K562 (cell line): ENCODE results near the gene SCARF2.

Source experiments
- ARID2 ChIP-seq: fragments of 450-650 bp; IDR thresholded peaks from 2 replicates; pipeline ENCODE4 v1.6.1; 2017; ENCODE audit warnings: antibody characterized with exemption, mild to moderate bottlenecking
- CREM ChIP-seq: IDR thresholded peaks from 2 replicates; pipeline ENCODE4 v1.6.1; 2014; ENCODE audit warnings: antibody characterized with exemption, low read depth
- ESRRA ChIP-seq: fragments of 450-650 bp; IDR thresholded peaks from 2 replicates; pipeline ENCODE4 v1.6.1; 2014; ENCODE audit warnings: low read depth, mild to moderate bottlenecking, moderate library complexity, borderline replicate concordance
- FOXJ3 ChIP-seq: sonication (generic); formaldehyde crosslinking; IDR thresholded peaks from 2 replicates; pipeline ENCODE4 v1.4.0; 2020; ENCODE audit warnings: mild to moderate bottlenecking, missing genetic modification reagents
- GATA2 ChIP-seq: sonication (generic); formaldehyde crosslinking; IDR thresholded peaks from 2 replicates; pipeline ENCODE4 v1.4.0; 2020; ENCODE audit warnings: mild to moderate bottlenecking, missing genetic modification reagents
- POLR3G ChIP-seq: IDR thresholded peaks from 2 replicates; pipeline ENCODE4 v1.6.1; 2011; ENCODE audit not compliant: insufficient read length, insufficient replicate concordance; ENCODE audit errors: extremely low read depth
- PTBP1 ChIP-seq: fragments of 200-400 bp; formaldehyde crosslinking; IDR thresholded peaks from 2 replicates; pipeline ENCODE4 v1.6.1; 2017; ENCODE audit warnings: low read depth, low read length
- YY1 ChIP-seq, 3 experiments: IDR thresholded peaks; 2 replicates each; pipeline ENCODE4 v1.6.1; 2011; ENCODE audit warnings: low read length in 2 of 3, mild to moderate bottlenecking in 2 of 3, moderate library complexity in 2 of 3, borderline replicate concordance in 1 of 3, control low read depth in 1 of 3, low read depth in 1 of 3; ENCODE audit not compliant: insufficient read depth in 3 of 3, insufficient replicate concordance in 2 of 3, control insufficient read depth in 1 of 3, insufficient read length in 1 of 3; ENCODE audit errors: extremely low read depth in 1 of 3
- ZC3H4 ChIP-seq: sonication (generic); formaldehyde crosslinking; IDR thresholded peaks from 2 replicates; pipeline ENCODE4 v1.9.0; 2021; ENCODE audit warnings: missing genetic modification reagents, borderline replicate concordance
- ZFP30 ChIP-seq: fragments of 250-450 bp; sonication (Bioruptor Pico); IDR thresholded peaks from 2 replicates; pipeline ENCODE4 v1.8.0; 2022; ENCODE audit warnings: moderate library complexity, mild to moderate bottlenecking, inconsistent platforms, borderline replicate concordance
- ZKSCAN3 ChIP-seq: fragments of 250-450 bp; sonication (Bioruptor Pico); IDR thresholded peaks from 2 replicates; pipeline ENCODE4 v1.4.0; 2020
- TF ChIP-seq, protein P1 (sequence below): fragments of 450-650 bp; formaldehyde crosslinking; IDR thresholded peaks from 2 replicates; pipeline ENCODE4 v1.4.0; 2022; ENCODE audit warnings: missing genetic modification characterization
- TF ChIP-seq, protein P2 (sequence below), 2 experiments: IDR thresholded peaks; 2 replicates each; pipeline ENCODE4 v1.6.1; 2011; ENCODE audit warnings: borderline replicate concordance in 1 of 2, control low read depth in 1 of 2, low read depth in 1 of 2, low read length in 1 of 2, mild to moderate bottlenecking in 1 of 2, mixed read lengths in 1 of 2, moderate library complexity in 1 of 2; ENCODE audit not compliant: insufficient read depth in 1 of 2, insufficient read length in 1 of 2, poor library complexity in 1 of 2, severe bottlenecking in 1 of 2; ENCODE audit errors: extremely low read depth in 1 of 2
- TF ChIP-seq, protein P3 (sequence below), 3 experiments: IDR thresholded peaks in 2 of 3; conservative IDR thresholded peaks in 1 of 3; 2 replicates each; pipeline ENCODE4 v1.5.1; 2011 to 2012; ENCODE audit warnings: low read length in 3 of 3, mild to moderate bottlenecking in 3 of 3, control low read depth in 2 of 3, improper control_type of control experiment in 1 of 3, inconsistent platforms in 1 of 3, low read depth in 1 of 3, mixed read lengths in 1 of 3, moderate library complexity in 1 of 3; ENCODE audit not compliant: insufficient read depth in 2 of 3

DNA sequence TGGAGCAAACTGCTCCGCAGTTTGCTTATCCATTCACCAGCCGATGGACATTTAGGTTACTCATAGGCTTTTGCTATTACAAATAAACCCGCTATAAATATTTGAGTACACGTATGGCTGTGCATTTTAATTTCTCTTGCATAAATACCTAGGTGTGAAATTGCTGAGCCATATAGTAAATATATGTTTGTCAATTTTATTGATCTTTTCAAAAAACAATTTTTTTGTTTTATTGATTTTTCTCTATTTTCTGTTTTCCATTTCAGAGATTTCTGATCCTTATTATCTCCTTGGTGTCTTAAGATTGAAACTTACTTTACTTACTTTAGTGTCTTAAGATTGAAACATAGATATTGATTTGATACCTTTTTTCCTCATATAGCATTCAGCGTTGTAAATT is 39.2 kb downstream of the SCARF2 start:
- TF ChIP-seq, protein P1, sequence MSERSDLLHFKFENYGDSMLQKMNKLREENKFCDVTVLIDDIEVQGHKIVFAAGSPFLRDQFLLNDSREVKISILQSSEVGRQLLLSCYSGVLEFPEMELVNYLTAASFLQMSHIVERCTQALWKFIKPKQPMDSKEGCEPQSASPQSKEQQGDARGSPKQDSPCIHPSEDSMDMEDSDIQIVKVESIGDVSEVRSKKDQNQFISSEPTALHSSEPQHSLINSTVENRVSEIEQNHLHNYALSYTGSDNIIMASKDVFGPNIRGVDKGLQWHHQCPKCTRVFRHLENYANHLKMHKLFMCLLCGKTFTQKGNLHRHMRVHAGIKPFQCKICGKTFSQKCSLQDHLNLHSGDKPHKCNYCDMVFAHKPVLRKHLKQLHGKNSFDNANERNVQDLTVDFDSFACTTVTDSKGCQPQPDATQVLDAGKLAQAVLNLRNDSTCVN, result no peak
- TF ChIP-seq, protein P2, sequence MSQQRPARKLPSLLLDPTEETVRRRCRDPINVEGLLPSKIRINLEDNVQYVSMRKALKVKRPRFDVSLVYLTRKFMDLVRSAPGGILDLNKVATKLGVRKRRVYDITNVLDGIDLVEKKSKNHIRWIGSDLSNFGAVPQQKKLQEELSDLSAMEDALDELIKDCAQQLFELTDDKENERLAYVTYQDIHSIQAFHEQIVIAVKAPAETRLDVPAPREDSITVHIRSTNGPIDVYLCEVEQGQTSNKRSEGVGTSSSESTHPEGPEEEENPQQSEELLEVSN (IDR thresholded peaks at IDR 0.05; ENCODE audit: borderline replicate concordance in 1 of 2, extremely low read depth in 1 of 2, insufficient read depth in 1 of 2, insufficient read length in 1 of 2, low read depth in 1 of 2, low read length in 1 of 2, poor library complexity in 1 of 2, severe bottlenecking in 1 of 2), result no peak
- TF ChIP-seq PTBP1, result no peak
- TF ChIP-seq ARID2, result no peak
- TF ChIP-seq ZKSCAN3 (CRISPR knock-in tag), result no peak
- TF ChIP-seq FOXJ3 (CRISPR knock-in tag), result no peak
- no peak for TF ChIP-seq ESRRA
- TF ChIP-seq, protein P3, sequence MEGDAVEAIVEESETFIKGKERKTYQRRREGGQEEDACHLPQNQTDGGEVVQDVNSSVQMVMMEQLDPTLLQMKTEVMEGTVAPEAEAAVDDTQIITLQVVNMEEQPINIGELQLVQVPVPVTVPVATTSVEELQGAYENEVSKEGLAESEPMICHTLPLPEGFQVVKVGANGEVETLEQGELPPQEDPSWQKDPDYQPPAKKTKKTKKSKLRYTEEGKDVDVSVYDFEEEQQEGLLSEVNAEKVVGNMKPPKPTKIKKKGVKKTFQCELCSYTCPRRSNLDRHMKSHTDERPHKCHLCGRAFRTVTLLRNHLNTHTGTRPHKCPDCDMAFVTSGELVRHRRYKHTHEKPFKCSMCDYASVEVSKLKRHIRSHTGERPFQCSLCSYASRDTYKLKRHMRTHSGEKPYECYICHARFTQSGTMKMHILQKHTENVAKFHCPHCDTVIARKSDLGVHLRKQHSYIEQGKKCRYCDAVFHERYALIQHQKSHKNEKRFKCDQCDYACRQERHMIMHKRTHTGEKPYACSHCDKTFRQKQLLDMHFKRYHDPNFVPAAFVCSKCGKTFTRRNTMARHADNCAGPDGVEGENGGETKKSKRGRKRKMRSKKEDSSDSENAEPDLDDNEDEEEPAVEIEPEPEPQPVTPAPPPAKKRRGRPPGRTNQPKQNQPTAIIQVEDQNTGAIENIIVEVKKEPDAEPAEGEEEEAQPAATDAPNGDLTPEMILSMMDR (IDR thresholded peaks at IDR 0.05 in 2 of 3, conservative IDR thresholded peaks at IDR 0.05 in 1 of 3; ENCODE audit: insufficient read depth in 2 of 3, low read depth in 1 of 3, low read length in 3 of 3), result no peak
- no peak for TF ChIP-seq POLR3G
- TF ChIP-seq GATA2 (CRISPR knock-in tag), result no peak
- no peak for TF ChIP-seq YY1 (IDR thresholded peaks at IDR 0.05; ENCODE audit: borderline replicate concordance in 1 of 3, control insufficient read depth in 1 of 3, extremely low read depth in 1 of 3, insufficient read depth in 3 of 3, insufficient read length in 1 of 3, insufficient replicate concordance in 2 of 3, low read depth in 1 of 3, low read length in 2 of 3)
- TF ChIP-seq CREM, result no peak
- no peak for TF ChIP-seq ZFP30 (CRISPR knock-in tag)
- TF ChIP-seq ZC3H4, result no peak
